Measurements from ENCODE around the gene IBTK. TPM values are rescaled to one million over a fixed set of nuclear protein-coding genes. Genes with fewer than 3 reads are reported as not detected.

IBTK gene
- total and polyA plus RNA-seq, 9 donors: 13.3 to 37.4 (median 28.0) TPM

GRCh38 chr6:82264824-82265223, 17.3 kb upstream of the IBTK start:
- intact Hi-C loops (cut with DNase I): loop anchor here in 1 of 4 donors (5.0 kb wide), 1 partner anchor 792 kb away; no protein-coding TSS in a partner anchor
- DNase-seq: no peak
- H3K27me3 ChIP-seq: no peaks in the 10 kb centered on the region
- no peaks in the 10 kb centered on the region for H3K4me1 ChIP-seq (ENCODE audit: insufficient read depth)
- H3K4me3 ChIP-seq: no peak overlapping the region
- WGBS, 3 donors: 51 to 80% (median 77%) methylated on average over 2 of the region's 2 CpGs
- no peaks in the 10 kb centered on the region for H3K36me3 ChIP-seq
- no peak overlapping the region for H3K27ac ChIP-seq
- TF ChIP-seq POLR2A (IDR thresholded peaks at IDR 0.05) (no peak), EP300 (IDR thresholded peaks at IDR 0.05) (no peak), CTCF (IDR thresholded peaks at IDR 0.05) (no peak)
- H3K9me3 ChIP-seq: no peaks in the 10 kb centered on the region

DNA sequence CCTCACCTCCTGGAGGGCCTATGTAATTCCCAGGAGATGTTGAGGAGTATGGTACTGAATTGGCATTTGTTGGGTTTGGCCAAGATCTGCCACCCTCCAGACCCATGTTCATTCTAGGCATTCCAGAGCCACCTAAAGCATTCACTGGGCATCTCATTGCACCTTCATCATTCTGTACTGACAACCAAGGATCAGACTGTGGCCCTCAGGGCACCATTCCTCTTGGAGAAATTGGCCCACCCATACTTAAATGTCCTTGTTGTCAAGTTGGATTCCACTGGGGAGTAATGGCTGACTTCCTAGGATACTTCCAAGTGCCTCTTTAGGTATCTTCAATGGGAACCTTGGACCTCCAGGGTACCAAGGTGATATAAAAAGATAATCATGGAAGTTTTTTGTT, 16.8 kb upstream of the IBTK start:
- TF ChIP-seq CTCF (IDR thresholded peaks at IDR 0.05) (no peak), EP300 (IDR thresholded peaks at IDR 0.05) (no peak), POLR2A (IDR thresholded peaks at IDR 0.05) (no peak)
- Histone ChIP-seq H3K9me3 (no peaks in the 10 kb centered on the region), H3K36me3 (no peaks in the 10 kb centered on the region), H3K4me1 (ENCODE audit: insufficient read depth) (no peaks in the 10 kb centered on the region), H3K27me3 (no peaks in the 10 kb centered on the region), H3K27ac (no peak overlapping the region), H3K4me3 (no peak overlapping the region)
- no peak for DNase-seq
- intact Hi-C loops (cut with DNase I): no loop called here

- Histone ChIP-seq H3K27ac (no peak overlapping the region), H3K4me3 (no peak overlapping the region), H3K4me1 (ENCODE audit: insufficient read depth) (no peaks in the 10 kb centered on the region), H3K27me3 (no peaks in the 10 kb centered on the region), H3K36me3 (no peaks in the 10 kb centered on the region), H3K9me3 (no peaks in the 10 kb centered on the region)
- intact Hi-C loops (cut with DNase I): no loop called here
- TF ChIP-seq CTCF (IDR thresholded peaks at IDR 0.05) (no peak), EP300 (IDR thresholded peaks at IDR 0.05) (no peak), POLR2A (IDR thresholded peaks at IDR 0.05) (no peak)
- DNase-seq: no peak
- 79 to 90% (median 83%) methylated on average over 3 of the region's 3 CpGs for WGBS, 3 donors
Observed at GRCh38 chr6:82263916-82264315, 16.4 kb upstream of the IBTK start.

- Histone ChIP-seq H3K4me3 (no peak overlapping the region), H3K36me3 (no peaks in the 10 kb centered on the region), H3K27me3 (no peaks in the 10 kb centered on the region), H3K27ac (no peak overlapping the region), H3K9me3 (no peaks in the 10 kb centered on the region), H3K4me1 (ENCODE audit: insufficient read depth) (no peaks in the 10 kb centered on the region)
- TF ChIP-seq EP300 (IDR thresholded peaks at IDR 0.05) (no peak), POLR2A (IDR thresholded peaks at IDR 0.05) (no peak), CTCF (IDR thresholded peaks at IDR 0.05) (no peak)
- no peak for DNase-seq
- 78 to 93% (median 82%) methylated on average over 2 of the region's 2 CpGs for WGBS, 3 donors
- intact Hi-C loops (cut with DNase I): no loop called here
Observed at GRCh38 chr6:82260997-82261732, 13.6 kb upstream of the IBTK start.
